Choroid plexus epithelial cell (primary cell): Measurements from ENCODE around the gene THBD.
"Not testable (repeated sequence)": the region's sequence is repeated elsewhere in the genome, so short reads cannot be mapped to it uniquely, and the experiment has no call there.

Experiments
- DNase-seq: peaks from one replicate; pipeline ENCODE4 v3.0.0-alpha.2; 2010; ENCODE audit warnings: low read depth
- H3K4me3 ChIP-seq: 2 replicates; pipeline ENCODE4 v1.5.1; 2011; ENCODE audit warnings: low read depth, mild to moderate bottlenecking, control low read depth, low read length, moderate library complexity
- TF ChIP-seq, protein P1 (sequence below): conservative IDR thresholded peaks from 2 replicates; pipeline ENCODE4 v1.5.1; 2011; ENCODE audit warnings: low read depth, mild to moderate bottlenecking, control low read depth, inconsistent platforms, low read length, moderate library complexity

THBD gene

GRCh38 chr20:23029324-23029723 lies 20.1 kb downstream of the THBD start:
- TF ChIP-seq, protein P1, sequence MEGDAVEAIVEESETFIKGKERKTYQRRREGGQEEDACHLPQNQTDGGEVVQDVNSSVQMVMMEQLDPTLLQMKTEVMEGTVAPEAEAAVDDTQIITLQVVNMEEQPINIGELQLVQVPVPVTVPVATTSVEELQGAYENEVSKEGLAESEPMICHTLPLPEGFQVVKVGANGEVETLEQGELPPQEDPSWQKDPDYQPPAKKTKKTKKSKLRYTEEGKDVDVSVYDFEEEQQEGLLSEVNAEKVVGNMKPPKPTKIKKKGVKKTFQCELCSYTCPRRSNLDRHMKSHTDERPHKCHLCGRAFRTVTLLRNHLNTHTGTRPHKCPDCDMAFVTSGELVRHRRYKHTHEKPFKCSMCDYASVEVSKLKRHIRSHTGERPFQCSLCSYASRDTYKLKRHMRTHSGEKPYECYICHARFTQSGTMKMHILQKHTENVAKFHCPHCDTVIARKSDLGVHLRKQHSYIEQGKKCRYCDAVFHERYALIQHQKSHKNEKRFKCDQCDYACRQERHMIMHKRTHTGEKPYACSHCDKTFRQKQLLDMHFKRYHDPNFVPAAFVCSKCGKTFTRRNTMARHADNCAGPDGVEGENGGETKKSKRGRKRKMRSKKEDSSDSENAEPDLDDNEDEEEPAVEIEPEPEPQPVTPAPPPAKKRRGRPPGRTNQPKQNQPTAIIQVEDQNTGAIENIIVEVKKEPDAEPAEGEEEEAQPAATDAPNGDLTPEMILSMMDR: no peak
- no peak overlapping the region for H3K4me3 ChIP-seq
- no peak for DNase-seq

- H3K4me3 ChIP-seq: no peak overlapping the region
- no peak for DNase-seq
- TF ChIP-seq, protein P1: no peak
These were observed 21.1 kb downstream of the THBD start for GRCh38 chr20:23028392-23028791.

- no peak overlapping the region for H3K4me3 ChIP-seq
- TF ChIP-seq, protein P1: no peak
- DNase-seq: no peak
These were observed 21.8 kb downstream of the THBD start for GRCh38 chr20:23027721-23028120.

DNA sequence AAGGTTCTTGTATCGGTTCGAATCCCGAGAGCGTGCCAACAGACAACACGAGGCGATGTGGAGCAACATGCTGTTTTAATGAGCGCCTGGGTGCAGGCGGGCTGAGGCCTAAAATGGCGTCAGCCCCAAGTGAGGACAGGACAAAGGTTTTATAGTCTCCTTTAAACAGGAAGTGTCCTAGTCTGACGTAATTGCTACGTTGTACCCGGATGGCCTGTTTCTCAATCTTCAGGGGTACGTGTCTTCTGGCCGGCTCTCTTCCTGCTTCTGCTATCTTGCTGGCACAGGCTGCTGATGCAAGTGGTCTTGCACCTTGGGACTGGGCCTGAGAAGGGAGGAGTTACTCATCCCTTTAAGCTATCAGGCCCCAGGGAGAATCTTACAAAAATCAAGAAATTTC lies 24.0 kb downstream of the THBD start:
- DNase-seq, H3K4me3 ChIP-seq: not testable (repeated sequence)

- TF ChIP-seq, protein P1: no peak
- peak; percentile 29 for DNase-seq
- H3K4me3 ChIP-seq: no peak overlapping the region
These were observed 24.8 kb downstream of the THBD start for GRCh38 chr20:23024701-23025100.

DNA sequence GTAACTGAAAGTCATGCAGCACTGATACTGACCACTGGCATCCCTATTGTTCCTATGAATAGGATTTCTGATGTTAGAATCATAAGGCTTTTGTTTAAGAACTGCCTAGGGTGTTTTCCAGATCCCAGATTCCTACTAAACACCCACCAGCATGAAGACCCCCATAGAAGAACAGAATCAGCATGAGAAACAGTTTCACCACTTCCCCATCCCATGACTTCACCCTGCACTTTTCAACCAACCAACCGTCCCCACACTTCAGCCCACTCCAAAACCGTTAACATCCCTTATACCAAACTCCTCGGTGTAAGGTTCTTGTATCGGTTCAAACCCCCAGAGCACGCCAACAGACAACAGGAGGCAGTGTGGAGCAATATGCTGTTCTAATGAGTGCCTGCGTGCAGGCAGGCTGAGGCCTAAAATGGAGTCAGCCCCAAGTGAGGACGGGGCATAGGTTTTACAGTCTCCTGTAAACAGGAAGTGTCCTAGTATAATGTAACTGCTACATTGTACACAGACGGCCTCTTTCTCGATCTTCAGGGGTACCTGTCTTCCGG lies 25.8 kb downstream of the THBD start:
- TF ChIP-seq, protein P1: no peak

GRCh38 chr20:23022849-23023248 lies 26.6 kb downstream of the THBD start:
- TF ChIP-seq, protein P1: no peak
- H3K4me3 ChIP-seq: no peak overlapping the region
- DNase-seq: peak; percentile 56

More for the DNA sequence above, 25.8 kb downstream of the THBD start:
- no peak overlapping the region for H3K4me3 ChIP-seq
- no peak for DNase-seq
